ENCODE measurements around the gene THRA.

Gene THRA

DNA sequence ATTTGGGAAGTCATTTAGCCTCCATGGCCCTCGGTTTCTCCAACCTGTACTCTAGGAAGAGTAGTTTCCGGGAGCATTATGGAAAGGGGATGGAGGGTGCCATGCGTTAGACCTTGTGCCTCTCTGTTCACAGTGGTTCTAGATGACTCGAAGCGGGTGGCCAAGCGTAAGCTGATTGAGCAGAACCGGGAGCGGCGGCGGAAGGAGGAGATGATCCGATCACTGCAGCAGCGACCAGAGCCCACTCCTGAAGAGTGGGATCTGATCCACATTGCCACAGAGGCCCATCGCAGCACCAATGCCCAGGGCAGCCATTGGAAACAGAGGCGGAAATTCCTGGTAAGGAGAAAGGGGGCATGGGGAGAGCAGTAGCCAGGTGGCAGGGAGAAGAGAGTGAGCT, 21.7 kb downstream of the THRA start:
- DNase-seq (ENCODE audit: low read depth in 3 of 3), result no peak

DNA sequence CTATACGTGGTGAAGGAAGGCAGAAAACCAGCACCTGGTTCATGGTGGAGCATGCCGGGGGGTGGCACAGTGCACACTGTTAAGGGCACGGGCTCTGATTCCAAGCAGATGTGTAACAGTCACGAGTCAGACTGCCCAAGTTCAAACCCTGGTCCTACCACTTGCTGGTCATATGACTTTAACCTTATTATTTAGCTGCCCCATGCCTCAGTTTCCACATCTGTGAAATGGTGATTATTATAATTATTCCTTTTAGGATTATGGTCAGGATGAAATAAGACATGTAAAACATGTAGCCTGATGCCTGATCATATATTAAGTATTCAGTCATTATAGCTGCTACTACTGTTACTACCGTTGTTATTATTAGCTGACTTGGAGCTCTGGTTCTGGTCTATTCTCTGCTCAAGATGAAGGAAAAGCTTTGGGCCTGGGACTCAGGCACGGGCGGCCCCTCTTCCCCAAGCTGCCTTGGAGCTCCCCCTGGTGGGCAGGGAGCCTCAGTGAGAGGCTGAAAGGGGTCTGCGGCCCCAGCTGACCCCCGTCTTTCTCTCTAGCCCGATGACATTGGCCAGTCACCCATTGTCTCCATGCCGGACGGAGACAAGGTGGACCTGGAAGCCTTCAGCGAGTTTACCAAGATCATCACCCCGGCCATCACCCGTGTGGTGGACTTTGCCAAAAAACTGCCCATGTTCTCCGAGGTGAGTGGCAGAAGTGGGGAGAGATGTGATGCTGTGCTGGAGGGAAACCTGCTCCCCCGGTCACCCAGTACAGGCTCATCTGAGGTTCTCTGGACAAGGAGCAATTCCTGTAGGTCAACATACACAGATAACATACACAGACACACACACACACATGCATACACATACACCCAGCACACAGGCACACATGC, 23.6 kb downstream of the THRA start:
- DNase-seq (ENCODE audit: low read depth in 3 of 3), result no peak

DNA sequence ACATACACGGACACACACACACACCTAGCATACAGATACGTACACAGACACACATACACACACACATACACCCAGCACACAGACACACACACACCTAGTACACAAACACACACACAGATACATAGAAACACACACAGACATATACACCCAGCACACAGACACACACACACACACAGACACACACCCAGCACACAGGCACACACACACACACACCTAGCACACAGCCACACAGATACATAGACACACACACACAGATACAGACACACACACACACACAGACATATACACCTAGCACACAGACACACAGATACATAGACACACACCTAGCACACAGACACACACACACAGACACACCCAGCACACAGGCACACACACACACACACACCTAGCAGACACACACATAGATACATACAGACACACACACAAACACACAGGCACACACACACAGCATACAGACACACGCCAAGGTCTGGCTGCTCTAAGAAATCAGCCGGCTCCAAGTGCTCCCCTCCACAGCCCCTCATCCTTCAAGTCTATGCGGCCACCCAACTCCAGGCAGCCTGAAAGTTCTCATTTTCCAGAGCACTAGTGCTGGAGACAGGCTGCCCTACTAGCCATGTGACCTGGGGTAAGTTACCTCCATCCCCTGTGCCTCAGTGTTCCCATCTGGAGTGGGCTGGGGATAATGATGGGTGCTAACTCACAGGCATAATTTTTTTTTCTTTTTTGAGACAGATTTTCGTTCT, 24.5 kb downstream of the THRA start:
- no peak for DNase-seq (ENCODE audit: low read depth in 3 of 3)

DNA sequence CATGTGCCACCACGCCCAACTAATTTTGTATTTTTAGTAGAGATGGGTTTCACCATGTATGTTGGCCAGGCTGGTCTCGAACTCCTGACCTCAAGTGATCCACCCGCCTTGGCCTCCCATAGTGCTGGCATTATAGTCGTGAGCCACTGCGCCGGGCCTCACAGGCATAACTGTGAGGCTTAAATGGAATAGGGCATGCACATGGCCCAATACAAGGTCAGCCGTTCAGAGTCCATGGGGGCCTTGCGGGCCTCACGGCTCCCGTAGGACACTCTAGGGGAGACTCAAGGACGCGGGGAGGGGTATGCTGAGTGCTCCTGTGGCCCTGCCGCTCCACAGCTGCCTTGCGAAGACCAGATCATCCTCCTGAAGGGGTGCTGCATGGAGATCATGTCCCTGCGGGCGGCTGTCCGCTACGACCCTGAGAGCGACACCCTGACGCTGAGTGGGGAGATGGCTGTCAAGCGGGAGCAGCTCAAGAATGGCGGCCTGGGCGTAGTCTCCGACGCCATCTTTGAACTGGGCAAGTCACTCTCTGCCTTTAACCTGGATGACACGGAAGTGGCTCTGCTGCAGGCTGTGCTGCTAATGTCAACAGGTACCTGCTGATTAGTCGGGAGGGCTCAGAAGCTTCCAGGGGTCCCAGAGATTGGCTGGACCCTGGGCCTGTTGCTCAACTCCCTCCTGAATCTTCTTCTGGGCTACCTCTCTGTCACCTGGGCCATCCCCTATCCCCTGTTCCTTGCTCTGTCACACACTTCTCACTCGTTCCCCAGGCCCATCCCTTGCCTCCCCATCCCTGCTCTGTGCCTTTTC, 25.3 kb downstream of the THRA start:
- DNase-seq (ENCODE audit: low read depth in 3 of 3), result no peak

DNA sequence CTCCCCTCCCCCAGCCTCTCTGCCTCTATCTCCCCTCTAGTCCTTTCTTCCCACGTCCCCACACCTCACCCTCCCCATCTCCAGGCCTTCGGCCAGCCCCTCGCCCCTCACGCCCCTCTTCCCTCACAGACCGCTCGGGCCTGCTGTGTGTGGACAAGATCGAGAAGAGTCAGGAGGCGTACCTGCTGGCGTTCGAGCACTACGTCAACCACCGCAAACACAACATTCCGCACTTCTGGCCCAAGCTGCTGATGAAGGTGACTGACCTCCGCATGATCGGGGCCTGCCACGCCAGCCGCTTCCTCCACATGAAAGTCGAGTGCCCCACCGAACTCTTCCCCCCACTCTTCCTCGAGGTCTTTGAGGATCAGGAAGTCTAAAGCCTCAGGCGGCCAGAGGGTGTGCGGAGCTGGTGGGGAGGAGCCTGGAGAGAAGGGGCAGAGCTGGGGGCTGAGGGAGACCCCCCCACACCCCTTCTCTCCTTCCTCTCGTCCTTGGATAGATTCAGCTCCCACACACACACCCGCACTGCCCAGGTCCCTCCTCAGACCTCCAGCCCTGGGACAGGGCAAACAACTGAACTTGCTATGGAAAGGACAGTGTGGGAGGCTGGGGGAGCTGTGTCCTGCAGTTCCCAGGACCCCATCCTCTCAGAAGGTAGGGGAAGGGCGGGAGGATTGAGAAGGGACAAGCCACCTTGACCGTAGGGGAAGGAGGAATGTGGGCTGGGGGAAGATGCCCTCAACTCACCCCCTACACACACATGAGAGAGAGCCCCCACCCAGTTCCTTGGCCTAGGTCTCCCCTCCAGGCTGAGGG, 26.5 kb downstream of the THRA start:
- no peak for DNase-seq (ENCODE audit: low read depth in 3 of 3)

DNA sequence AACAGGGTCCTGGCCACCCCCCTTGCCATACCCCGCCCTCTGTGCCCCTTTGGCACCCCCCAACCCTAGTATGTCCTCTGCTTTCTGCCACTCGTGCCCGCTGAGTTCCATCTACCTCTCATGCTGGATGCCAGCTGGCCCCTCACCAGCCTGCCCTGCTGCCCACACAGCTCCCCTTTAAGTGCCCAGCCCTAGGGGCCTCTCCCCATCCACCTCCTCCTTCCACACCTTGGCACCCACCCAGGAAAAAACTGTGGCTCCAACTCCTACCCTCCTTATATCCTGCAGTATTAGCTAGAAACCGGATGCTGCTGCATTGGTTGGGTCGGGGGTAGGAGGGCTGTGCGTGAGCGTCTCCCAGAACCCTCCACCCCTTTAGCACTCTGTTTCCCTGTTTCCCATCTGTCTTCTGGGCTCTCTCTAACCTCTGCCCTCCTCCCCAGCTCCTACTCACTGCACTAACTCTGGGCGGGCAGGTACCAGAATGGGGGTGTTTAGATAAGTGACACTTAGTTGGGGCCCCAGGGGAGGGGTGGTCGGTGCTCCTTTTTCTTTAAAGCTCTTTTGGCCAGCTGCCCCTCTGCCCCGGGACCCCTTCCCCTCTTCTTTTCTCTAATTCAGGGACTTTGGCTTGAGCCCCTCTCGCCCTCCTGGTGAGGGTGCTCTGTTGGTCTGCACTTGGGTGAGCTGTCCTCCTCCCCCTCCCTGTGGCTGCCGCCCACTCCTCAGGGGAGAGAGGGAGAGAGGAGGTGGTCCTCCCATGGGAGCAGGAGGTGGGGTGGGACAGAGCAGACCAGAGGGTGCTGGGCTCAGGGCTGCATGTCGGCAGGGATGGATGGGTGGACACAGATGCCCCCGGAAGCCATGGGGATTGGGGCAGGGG, 27.7 kb downstream of the THRA start:
- DNase-seq (ENCODE audit: low read depth in 3 of 3), result no peak

DNA sequence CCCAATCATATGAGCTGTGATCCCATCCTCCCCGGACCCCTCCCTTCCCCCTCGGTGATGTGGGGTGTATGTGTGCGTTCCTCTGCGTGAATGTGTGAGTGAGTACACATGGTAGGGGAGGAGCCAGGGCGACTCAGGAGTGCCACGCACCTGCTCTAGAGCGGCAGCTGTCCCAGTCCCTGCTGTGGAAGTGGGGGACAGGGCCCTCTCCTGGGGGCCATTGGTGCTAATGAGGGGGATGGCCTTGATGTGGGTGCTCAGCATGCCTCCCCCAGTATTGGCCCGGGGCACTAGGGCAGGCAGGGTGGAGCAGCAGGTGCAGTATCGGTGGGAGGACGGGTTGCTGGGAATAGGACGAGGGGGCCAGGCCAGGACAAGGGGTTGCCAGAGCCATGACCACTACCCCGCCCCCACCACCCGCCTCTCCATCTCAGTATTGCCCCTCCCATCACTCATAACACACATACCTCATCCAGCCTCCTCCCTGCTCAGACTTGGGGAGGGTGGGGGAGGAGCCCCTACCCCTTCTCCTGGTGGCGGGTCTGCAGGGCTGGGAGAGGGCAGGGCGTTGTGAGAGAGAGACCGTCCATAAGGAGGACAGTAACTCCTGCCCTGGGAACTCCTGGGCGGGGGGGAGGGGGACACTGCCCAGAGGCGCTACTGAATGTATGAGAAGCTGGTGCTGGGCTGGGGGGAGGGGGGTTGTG, 29.1 kb downstream of the THRA start:
- DNase-seq (ENCODE audit: low read depth in 3 of 3), result no peak

DNA sequence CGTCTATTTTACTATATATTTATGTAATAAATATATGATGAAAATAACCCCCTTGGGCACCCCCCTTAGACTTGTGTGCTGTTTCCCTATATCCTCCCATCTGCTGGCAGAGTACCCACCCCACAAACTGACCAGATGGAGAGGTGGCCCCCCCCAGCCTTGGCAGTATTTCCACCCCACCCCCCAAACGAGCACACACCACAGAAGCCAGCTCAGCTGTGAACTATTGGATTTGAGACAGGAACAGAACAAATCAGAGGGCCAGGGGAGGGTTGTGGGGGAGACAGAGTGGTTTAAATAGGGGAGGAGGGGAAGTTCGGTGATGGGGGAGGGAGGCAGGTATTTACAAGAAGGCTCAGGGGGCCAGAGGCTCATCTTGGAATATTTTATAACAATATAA, 29.8 kb downstream of the THRA start:
- DNase-seq (ENCODE audit: low read depth in 3 of 3), result no peak

DNA sequence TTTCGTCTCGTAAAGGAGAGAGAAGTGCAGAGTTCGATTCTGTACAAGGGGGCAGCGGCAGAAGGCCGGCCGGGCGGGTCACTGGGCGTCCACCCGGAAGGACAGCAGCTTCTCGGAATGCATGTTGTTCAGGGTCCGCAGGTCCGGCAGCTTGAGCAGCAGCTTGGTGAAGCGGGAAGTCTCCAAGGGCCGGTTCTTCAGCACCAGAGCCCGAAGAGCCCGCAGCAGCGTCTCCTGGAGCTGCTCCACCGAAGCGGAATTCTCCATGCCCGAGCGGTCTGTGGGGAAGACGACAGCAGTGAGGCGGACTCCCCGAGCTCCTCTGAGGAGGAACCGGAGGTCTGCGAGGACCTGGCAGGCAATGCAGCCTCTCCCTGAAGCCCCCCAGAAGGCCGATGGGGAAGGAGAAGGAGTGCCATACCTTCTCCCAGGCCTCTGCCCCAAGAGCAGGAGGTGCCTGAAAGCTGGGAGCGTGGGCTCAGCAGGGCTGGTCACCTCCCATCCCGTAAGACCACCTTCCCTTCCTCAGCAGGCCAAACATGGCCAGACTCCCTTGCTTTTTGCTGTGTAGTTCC, 30.3 kb downstream of the THRA start:
- DNase-seq (ENCODE audit: low read depth in 3 of 3), result no peak

DNA sequence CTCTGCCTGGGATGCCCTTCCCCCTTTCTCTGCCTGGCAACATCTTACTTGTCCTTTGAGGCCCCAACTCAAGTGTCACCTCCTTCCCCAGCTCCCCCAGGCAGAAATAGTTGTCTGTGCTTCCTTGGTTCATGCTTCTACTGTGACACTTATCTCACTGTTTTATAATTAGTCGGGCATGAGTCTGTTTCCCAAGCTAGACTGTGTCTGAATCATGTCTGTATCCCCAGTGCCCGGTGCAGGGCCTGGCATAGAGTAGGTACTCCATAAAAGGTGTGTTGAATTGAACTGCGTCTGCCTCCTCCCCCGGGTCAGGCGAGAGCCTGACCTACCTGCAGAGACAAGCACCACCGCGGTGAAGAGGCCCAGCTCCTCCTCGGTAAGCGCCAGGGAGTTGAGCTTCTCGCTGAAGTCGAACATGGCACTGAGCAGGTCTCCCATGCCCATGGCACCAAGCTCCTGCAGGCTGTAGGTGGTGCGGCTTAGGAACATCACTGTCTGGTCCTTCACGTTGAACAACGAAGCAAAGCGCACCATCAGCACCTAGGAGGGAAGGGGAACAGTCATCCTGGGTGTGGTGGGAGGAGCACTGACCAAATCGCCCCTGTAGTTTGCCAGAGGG, 30.9 kb downstream of the THRA start:
- no peak for DNase-seq (ENCODE audit: low read depth in 3 of 3)

DNA sequence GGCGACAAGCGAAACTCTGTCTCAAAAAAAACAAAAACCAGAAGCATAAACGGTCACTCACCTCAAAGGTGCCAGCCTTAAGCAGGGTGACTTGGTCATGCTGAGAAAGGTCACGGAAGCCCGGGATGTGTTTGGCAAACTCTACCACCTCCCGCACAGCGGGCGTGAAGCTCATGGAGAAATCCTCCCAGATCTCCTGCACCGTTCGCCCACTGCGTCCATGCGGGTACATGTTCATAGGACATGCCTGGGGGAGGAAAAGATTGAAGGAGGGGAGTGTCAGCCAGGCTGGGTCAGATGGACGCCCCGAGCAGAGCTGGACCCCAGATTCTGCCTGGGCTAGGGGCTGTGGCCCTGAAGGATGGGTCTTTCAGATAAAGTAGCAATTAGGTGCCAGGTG, 32.1 kb downstream of the THRA start:
- DNase-seq (ENCODE audit: low read depth in 3 of 3), result no peak

DNA sequence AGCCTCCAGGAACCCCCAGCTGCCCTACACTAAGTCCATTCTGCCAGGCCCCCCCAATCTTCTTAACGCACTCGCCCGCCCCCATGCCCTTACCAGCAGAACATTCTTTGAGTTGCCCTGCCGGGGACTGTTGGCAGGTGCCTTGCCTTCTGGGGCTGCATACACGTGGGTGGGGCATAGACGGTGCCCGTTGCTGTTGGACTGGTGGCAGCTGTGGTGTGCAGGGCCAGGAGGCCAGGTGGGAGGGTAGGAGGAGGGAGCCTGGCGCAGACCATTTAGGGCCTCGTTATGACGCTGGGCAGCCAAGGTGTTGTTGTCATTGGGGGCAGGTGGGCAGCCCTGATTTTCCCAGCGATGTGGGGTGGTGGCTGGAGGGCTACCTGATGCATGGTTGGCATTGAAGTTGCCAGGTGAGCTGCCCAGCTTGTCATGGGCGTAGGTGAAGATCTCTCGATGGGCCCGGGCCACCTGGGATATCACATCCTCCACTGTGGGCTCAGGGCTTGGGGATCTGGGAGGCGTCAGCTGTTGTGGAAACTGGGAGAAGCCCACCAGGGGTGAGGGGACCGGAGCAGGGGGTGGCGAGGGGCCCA, 32.7 kb downstream of the THRA start:
- no peak for DNase-seq (ENCODE audit: low read depth in 3 of 3)

DNA sequence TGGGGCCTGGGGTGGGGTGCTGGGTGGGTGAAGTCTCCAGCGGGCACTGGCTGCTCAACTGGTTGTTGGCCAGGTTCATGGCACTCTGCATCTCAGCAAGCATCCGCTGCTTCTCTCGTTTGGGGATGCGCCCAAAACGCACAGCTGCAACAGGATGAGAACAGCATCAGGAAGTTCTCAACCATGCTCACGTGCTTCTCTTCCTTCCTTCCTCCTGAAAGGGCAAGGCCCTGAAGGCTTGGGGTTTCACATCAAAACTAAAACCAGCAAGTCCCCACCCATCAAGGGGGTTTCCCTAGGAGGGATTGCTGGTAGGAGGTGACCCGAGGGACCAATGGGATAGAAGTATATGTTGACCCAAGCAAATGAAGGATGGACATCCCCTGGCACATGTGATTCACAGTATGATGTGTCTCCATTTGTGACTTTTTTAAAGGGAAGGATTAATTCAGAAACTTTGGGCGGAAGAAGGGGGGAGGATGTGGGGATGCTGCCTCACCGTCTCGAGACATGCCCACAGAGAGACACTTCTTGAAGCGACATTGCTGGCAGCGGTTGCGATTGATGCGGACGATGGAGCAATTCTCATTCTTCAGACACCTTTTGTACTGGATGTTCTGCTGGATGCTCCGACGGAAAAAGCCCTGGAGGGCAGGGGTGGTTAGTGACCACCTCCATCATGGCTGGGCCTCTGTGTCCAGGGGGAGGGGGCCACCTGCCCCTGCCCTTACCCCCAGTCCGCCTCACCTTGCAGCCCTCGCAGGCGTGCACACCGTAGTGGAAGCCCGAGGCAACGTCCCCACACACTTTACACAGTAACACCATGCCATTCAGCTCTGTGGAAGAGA, 33.4 kb downstream of the THRA start:
- DNase-seq (ENCODE audit: low read depth in 3 of 3), result peak; percentile 67 to 81 (median 73)

DNA sequence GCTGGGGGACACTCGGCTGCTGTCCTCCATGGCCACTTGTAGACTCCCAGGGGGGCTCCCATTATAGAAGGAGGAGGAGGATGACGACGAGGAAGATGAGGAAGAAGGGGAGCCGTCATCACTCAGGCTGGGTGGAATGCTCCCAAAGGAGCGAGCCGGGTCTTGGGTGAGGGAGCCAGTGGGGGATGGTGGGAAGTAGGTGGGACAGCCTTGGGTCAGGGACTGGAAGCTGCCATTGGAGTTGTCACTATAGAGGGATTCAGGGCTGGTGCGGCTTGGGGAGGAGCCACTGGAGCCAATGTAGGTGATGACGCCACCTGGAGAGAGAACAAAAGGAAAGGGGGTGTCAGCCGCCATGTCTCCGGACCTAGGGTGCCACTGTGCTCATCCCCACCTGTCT, 34.3 kb downstream of the THRA start:
- DNase-seq (ENCODE audit: low read depth in 3 of 3), result no peak

DNA sequence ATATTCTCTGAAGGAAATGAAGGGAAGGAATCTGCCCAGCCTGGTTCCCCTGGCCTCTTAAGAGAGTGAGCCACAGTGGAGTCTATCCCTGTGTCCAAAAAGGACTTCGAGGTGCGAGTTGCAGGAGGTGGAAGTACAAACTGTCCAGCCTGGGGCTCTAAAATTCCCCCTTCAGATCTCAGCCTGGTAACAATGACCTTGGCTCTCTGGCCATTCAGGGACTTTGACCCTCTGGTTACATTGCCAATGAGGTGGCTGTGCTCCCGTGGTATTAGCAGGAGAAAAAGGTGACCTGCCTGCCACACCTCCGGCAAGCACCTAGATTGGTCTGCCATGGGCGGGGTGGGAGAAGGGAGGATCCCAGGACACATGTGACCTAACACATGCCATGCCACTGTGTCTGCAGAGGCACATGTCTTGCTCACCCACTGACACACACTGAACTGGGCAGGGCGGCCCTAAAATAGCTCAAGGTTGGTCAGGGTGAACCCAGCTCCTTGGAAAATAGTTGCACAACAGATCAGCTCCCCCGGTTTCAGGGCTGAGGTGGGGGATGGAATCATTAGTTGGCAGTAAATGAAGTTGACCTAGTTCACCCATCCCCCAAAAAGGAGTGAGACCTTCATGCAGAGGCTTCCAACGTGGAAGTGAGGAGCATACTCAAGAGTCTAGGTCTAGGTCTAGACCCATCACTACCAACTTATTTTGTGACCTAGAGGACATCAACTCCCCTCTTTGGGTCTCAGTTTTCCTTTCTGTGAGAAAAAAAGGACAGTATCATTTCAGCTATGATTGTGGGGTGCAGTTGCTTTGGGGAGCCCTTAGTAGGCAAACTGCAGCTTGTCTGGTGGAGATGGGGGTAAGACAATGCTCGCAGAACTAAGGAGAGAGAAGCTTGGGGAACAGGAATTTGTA, 35.4 kb downstream of the THRA start:
- DNase-seq (ENCODE audit: low read depth in 3 of 3), result no peak

DNA sequence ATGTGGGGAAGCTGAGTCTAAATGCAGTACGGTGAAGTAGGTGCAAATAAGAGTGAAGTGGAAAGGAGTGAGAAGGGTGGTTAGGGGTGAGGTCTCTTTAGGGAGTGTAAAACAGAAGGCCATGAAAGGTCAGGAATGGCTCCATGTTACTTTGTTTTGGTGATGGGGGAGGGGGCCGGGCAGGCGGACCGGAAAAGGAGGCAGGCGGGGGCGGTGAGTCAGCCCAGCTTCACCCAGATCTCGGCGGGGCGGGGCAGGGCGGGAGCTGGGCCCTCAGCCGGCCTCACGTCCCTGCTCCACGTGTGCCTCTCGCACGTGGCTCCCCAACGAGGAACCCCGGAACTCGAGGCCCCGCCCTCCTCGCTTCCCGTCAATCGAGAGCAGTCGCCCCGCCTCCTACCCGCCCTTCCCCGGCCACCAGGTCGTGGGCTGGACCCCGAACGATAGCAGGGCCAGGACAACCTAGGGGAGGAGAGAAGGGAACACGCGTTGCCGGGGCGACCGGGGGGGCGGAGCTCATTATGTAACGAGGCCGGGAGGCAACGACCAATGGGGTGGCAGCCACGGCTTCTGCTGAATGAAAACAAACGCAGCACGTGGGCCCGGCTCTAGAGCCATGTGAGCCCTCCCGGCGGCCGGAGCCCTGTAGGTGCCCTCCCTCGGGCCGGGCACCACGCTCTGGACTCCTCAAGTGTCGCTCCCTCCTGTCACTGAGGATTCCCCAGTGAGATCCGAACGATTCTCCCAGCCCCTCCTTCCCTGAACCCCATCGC, 36.3 kb downstream of the THRA start:
- DNase-seq (ENCODE audit: low read depth in 3 of 3), result peak; percentile 94 to 99 (median 99)

Data from stimulated activated CD4-positive, alpha-beta T cell treated with anti-CD3 and anti-CD28 coated beads, TNF-alpha, amount 100 ng/mL, for 48 hours (primary cell).